Eye (tissue), 1 donor: ENCODE measurements around the gene WDR49.

Source experiments
- DNase-seq: peaks from one replicate; pipeline ENCODE4 v3.0.0-alpha.2; 2015

Gene WDR49

GRCh38 chr3:167483708-167484475 lies 169.8 kb downstream of the WDR49 start:
- DNase-seq: no peak

DNA sequence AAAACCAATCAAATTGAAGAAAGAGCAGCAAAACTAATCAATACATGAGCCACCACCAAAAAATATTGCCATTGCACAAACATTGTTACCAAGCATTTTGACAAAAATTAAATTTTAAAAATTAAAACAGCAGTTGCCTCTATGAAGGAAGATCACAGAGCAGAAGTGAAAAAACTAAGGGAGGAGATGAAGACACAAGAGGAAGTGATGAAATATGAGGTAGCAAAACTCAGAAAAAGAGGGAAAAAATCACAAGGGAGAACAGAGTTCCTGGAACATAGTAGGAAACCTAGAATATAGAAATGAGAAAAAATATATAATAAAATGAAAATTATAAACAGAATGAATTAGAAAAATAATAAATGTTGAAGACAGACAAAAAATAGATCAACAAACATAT lies 172.6 kb downstream of the WDR49 start:
- DNase-seq: no peak

GRCh38 chr3:167480748-167481147 lies 173.0 kb downstream of the WDR49 start:
- DNase-seq: no peak

- no peak for DNase-seq
These were observed 179.9 kb downstream of the WDR49 start, which contains the start of gene SERPINI2 for GRCh38 chr3:167473863-167474262. TSS of gene SERPINI2 (minus strand) at chr3:167474042. CDS start at chr3:167471834, 2,208 bp downstream.

DNA sequence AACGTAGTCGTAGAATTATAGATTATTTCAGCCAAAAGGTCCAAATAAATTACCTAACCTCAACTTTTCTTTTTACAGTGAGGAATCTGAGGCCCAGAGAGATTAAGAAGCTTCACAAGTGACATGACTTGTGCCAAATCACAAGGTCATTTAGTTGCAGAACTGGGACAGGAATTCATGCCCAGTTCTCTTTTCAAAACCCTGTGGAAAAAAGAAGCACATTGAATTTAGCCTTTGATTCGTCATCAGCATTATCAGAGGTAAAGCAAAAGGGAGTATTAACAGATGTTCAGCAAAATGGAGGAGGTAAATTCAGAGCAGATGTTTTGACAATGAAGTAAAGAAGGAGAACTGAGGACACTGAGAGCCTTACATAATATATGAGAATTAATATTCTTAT lies 184.4 kb downstream of the WDR49 start:
- no peak for DNase-seq

DNA sequence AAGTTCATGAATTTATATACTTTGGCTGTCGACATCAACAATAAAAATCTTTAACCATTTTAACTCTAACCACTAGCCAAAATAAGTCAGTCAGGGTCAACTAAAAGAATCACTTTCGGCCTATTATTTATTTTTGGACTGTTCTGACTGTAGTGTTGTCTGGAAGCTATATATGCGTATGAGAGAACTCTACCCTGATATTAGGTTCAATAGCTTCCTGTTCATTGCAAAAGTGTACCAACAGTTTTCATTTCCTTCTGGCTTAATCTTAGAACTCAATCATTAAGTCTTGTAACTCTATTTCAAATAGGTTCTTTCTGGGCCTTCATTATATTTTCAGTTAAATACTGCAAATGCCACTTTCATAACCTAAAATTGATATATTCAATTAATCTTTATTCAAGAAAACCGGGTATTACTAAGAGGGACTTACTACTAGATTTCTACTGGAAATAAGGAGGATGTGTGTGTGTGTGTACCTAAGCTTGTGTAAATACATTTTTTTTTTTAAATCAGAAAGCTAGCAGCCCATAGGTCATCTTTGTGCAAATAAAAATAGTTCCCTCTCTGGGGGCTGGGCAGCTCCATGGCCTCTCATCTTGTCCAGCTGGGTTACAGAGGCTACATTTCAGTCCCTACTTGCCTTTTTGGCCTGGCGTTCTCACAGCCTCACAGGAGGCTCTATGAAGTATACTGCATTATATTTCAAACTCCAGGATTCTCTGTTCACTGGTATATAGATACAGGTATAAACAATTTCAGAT lies 185.7 kb downstream of the WDR49 start:
- no peak for DNase-seq

DNA sequence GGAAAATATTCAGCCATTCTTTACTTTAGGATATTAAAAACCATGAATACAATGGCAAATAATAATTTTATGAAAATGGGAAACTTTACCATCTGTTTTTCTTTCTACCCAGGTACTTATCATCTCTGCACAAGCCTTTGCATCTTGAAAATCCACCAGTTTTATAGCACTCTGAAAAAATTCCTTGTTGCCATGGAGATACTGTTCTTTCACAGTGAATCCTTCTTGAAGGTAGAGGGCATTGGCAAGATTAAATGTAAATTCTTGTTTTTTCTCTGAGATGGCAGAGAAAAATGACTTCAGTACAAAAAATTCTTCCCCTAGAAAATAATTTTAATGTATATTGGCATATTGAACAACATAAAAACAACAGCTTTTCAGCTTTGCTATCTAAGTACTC lies 186.8 kb downstream of the WDR49 start:
- DNase-seq: no peak

DNA sequence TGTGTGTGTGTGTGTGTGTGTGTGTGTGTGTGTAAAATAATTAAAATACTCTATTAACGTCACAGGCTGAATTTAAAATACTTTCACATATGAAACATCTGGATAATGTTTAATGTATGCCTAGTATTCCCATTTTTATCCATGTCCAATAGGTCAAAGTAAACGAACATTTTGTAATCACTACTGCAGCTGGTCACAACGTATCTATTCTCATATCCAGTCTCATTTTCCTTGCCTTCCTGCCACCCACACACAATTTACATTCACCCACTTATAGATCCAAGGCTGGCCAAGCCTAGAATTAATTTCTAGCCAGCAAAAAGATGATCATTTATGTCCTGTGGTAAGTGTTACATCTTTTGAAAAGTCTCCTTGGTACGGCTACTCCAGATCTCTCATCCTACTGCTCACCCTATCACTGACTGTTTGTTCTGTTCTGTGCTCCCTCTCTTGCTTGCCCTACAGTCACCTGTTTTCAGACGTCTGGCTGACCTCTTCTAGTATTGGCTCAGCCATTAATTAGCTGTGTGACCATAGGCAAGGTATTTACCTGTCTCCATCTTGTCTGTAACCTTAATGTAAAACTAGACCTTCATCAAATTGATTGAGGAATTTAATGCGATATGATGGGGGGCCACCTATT lies 197.5 kb downstream of the WDR49 start:
- DNase-seq: no peak

DNA sequence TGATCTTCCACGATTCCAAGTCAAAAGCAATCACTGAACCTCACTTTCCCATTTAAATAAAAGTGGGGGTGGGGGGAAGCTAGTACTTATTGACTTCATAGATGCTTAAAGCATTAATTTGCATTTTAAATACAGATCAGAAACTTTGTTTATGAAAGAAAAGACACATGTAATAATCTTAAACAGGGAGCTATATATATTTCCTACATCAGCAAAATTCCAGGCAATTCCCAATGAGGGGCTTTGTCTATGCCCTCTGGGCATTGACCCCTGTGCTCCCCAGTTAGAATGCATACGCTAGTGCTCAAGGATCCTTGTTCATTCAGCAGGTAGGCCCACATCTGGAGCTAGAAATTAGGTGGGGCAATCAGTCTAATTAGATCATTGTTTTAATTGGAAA lies 199.9 kb downstream of the WDR49 start:
- no peak for DNase-seq

- no peak for DNase-seq
These were observed 202.5 kb downstream of the WDR49 start for GRCh38 chr3:167451282-167451681.

DNA sequence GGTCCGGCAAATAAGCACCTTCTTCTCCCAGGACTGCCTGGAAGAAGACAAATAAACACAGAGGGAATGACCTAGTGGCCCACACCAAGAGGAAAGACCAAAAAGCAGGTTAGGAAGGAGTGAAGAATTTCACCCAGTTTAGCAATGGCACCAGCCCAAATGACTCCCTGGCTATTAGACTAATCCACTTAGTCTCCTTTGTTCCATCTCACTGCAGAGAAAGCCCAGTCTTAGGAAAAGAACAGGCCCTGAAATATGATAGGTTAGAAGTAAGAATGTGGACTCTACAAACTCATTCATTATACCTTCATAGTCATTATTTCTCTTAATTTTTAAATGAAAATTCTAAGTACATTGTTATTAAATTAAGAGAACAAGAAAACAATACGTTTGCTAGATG lies 203.1 kb downstream of the WDR49 start:
- no peak for DNase-seq

- DNase-seq: no peak
These were observed 203.5 kb downstream of the WDR49 start for GRCh38 chr3:167450195-167450594.

DNA sequence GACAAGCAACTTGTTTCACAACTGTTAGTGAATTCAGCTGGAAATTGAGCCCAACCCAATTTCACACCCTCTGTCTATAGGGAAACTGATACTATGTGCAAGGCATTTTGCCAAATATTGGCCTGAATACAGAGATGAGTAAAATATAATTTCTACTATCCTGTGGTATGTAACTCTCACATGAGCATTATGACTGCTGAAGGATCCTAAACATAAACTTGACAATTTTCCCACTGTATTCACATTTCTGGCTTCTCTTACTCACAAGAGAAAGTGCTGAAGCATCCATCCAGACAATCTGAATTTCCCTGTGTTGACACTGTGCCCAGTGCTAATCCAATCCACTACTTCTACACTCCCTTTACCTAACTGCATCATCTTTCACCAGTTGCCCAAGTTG lies 208.3 kb downstream of the WDR49 start:
- DNase-seq: no peak

- DNase-seq: no peak
These were observed 212.5 kb downstream of the WDR49 start for GRCh38 chr3:167441256-167441655.

DNA sequence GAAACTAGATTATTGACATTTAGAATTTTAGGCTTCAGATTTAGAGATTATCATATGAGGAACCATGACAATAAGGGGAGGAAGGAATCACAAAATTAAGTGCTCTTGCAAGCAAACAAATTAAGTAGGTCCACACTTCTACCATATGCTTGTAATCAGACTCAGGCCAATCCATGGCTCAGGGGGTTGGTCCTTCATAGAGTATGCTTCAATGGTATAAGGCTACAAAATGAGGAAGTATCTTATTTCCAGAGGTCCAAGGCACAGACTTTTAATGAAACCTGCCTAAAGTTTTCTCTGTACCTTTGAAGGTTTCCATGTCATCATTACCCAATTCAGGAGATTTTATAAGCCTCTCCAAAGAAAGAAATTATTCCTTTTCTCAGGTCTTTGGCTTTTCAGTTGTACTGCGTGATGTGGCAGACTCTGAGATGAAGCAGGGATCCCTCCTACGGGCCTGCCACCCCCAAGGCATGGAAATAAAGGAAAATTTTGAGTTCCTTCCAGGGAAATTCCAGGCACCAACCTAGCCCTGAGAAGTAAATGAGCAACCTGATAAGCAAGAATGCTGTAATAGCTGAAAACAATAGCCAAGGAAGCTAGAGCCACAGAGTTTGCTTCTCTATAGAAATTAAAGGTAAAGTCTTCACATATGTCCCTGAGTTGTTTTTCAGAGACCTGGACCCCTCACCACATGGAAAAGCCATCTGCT lies 216.2 kb downstream of the WDR49 start:
- DNase-seq: no peak
